Nephron progenitor cell (in vitro differentiated cells): ENCODE data around the gene CEMIP.

Source experiments
- DNase-seq: peaks from one replicate; pipeline ENCODE4 v3.0.0; 2021
- H3K27ac Mint-ChIP-seq: 2 replicates; pipeline ENCODE4 v1.8.0; 2021; ENCODE audit warnings: mild to moderate bottlenecking, moderate library complexity, mixed read lengths
- H3K27me3 Mint-ChIP-seq: 2 replicates; pipeline ENCODE4 v1.8.0; 2021; ENCODE audit warnings: mild to moderate bottlenecking, low read depth, mixed read lengths; ENCODE audit not compliant: poor library complexity
- H3K36me3 Mint-ChIP-seq: 2 replicates; pipeline ENCODE4 v1.8.0; 2021; ENCODE audit warnings: low read depth, mixed read lengths
- H3K4me1 Mint-ChIP-seq: 2 replicates; pipeline ENCODE4 v1.8.0; 2021; ENCODE audit warnings: mixed read lengths
- H3K4me3 Mint-ChIP-seq: 2 replicates; pipeline ENCODE4 v1.8.0; 2021; ENCODE audit warnings: mild to moderate bottlenecking, moderate library complexity, mixed read lengths
- H3K9me3 Mint-ChIP-seq: 2 replicates; pipeline ENCODE4 v1.8.0; 2021; ENCODE audit warnings: mild to moderate bottlenecking, moderate library complexity, mixed read lengths
- TF ChIP-seq, protein P1 (sequence below): fragments of 200-600 bp; sonication (generic); IDR thresholded peaks from 2 replicates; pipeline ENCODE4 v1.5.0; 2021; ENCODE audit warnings: antibody characterized with exemption

Gene CEMIP

DNA sequence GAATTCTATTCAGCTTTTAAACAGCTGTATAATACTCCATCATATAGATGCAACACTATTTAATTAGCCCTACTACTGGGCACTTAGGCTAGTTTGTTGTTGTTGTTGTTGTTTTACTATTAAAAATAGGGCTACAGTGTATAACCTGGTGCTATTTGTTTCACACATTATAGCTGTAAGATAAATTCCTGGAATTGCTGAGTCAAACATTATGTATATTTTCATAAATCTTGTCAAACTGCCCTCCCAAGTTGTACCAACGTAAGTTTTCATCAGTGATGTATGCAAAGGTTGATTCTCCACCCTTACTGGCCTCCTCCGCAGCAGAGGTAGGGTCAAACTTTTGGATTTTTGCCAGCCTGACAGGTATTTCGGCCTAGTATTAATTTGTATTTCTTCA lies 3.8 kb upstream of the CEMIP start:
- Mint-ChIP-seq H3K4me3 (no peak overlapping the region), H3K36me3 (no peaks in the 10 kb centered on the region)
- no peak for DNase-seq

DNA sequence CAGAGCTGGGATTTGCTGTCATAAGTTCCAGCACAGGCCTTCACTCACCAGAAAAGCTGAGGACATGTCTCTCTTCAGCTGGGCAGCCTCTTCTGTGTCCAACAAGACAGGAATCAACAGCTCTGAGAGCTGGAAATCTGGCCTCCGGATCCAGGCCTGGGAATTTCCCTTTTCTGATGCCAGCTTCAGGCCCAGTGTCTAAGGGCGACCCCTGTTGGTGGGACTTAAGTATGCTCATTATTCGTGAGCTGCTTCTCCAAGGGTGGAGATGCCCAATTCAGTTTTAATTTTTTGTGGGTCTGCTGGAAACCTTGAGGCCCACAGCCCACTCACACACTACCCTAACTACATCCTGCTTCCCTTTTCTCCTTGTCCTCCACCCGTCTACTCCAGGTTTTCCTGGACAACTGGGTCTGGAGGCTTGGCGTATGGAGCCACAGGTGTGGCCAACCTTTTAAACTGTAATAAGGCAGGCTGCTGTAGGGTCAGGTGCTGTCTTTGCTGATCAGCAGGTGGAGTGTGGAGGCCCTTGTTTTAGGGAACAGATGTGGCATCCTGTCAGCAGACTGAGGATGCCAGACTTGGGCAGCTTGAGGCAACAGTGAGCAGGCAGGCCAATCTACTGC lies 2.6 kb upstream of the CEMIP start:
- Mint-ChIP-seq H3K9me3 (no peaks in the 10 kb centered on the region), H3K36me3 (no peaks in the 10 kb centered on the region), H3K27ac (no peak overlapping the region), H3K4me1 (peaks cover 59% of the 10 kb centered on the region), H3K27me3 (peaks cover 34% of the 10 kb centered on the region), H3K4me3 (no peak overlapping the region)
- TF ChIP-seq, protein P1, sequence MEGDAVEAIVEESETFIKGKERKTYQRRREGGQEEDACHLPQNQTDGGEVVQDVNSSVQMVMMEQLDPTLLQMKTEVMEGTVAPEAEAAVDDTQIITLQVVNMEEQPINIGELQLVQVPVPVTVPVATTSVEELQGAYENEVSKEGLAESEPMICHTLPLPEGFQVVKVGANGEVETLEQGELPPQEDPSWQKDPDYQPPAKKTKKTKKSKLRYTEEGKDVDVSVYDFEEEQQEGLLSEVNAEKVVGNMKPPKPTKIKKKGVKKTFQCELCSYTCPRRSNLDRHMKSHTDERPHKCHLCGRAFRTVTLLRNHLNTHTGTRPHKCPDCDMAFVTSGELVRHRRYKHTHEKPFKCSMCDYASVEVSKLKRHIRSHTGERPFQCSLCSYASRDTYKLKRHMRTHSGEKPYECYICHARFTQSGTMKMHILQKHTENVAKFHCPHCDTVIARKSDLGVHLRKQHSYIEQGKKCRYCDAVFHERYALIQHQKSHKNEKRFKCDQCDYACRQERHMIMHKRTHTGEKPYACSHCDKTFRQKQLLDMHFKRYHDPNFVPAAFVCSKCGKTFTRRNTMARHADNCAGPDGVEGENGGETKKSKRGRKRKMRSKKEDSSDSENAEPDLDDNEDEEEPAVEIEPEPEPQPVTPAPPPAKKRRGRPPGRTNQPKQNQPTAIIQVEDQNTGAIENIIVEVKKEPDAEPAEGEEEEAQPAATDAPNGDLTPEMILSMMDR, result peak; percentile 78
- DNase-seq, result peak; percentile 80

More for the DNA sequence above, 3.8 kb upstream of the CEMIP start:
- Mint-ChIP-seq H3K4me1 (peaks cover 52% of the 10 kb centered on the region), H3K9me3 (no peaks in the 10 kb centered on the region), H3K27ac (no peak overlapping the region), H3K27me3 (peaks cover 22% of the 10 kb centered on the region)
- TF ChIP-seq, protein P1, result no peak

DNA sequence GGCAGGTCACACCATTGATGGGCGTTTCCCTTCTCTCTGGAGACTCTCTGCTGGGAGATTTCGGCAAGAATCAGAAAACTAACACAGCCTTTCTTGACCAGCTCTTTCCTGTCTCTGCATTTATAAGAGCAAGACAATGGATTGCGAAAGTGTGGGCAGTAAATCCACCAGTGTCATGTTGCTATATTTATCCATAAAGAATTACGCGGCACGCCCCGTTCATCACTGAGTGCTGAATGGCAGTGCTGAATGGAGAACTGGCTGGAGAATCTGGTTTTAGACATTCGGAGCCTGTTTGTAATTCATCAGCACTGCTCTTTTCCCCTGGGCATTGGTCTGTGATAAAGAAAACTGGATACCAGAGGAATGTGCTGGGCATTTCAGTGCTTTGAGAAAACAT lies 2.0 kb upstream of the CEMIP start:
- peaks cover 40% of the 10 kb centered on the region for H3K27me3 Mint-ChIP-seq
- peak; percentile 12 for DNase-seq
- H3K36me3 Mint-ChIP-seq, result no peaks in the 10 kb centered on the region
- H3K9me3 Mint-ChIP-seq, result no peaks in the 10 kb centered on the region
- peaks cover 59% of the 10 kb centered on the region for H3K4me1 Mint-ChIP-seq
- TF ChIP-seq, protein P1, result no peak
- H3K27ac Mint-ChIP-seq, result no peak overlapping the region
- H3K4me3 Mint-ChIP-seq, result no peak overlapping the region

DNA sequence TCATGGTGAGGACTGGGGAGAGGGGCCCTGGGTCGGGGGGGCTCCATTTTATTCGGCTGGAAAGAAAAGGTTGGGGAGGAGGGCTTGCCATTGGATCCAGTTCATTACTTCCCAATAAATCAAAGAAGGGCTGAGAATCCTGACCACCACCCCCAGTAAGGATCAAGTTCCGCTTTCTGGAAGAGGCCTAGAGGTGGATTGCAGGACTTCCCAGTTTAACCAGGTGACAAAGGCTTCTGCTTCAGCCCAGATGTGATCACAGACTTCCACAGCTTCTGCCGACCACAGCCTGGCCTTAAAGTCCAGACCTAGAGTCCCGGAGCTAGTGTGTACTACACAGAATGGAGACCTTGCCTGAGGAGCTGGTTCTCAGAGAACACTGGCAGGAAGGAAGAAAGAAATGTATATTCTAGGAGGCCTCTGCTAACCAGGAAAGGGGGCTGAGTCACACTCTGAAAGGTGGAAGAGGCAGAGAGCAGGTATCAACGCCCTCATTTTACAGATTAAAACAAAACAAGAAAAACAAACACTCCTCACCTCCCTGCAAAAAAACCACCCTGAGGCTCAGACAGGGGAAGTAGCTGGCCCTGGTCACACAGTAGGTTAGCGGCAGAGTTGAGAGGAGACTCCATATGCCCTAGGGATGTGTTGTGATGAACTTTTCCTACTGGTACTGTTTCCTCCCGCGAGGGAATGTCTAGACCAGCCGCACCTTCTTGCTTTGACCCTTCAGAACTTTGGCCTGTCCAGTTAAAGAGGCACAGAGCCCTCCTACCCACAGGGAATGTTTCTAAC lies 1.1 kb upstream of the CEMIP start:
- H3K4me1 Mint-ChIP-seq, result peaks cover 59% of the 10 kb centered on the region
- H3K27ac Mint-ChIP-seq, result peak overlapping the region; percentile 79
- H3K9me3 Mint-ChIP-seq, result no peaks in the 10 kb centered on the region
- H3K4me3 Mint-ChIP-seq, result peak overlapping the region; percentile 67
- DNase-seq, result peak; percentile 30
- no peaks in the 10 kb centered on the region for H3K36me3 Mint-ChIP-seq
- peaks cover 49% of the 10 kb centered on the region for H3K27me3 Mint-ChIP-seq
- TF ChIP-seq, protein P1, result no peak

DNA sequence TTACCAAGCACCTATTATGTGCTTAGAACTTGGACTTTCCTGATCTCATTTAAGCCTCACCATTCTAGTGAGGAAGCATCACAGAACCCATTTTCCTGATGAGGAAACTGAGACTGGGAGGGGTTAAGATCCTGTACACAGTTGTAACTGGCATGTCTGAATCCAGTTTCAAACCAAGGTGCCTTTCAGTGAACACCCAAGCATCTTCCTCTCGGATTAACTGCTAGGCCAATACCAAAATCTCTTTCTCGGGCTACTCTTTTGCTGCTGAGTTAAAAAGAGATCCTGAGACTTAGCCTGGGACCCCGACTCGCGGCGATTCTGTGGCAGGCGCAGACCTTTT lies 578 bp upstream of the CEMIP start:
- TF ChIP-seq, protein P1, result no peak
- Mint-ChIP-seq H3K27me3 (peaks cover 53% of the 10 kb centered on the region), H3K36me3 (no peaks in the 10 kb centered on the region), H3K4me1 (peaks cover 58% of the 10 kb centered on the region), H3K27ac (no peak overlapping the region), H3K4me3 (no peak overlapping the region), H3K9me3 (no peaks in the 10 kb centered on the region)
- no peak for DNase-seq
